GM12875 (cell line): ENCODE results near the gene KCND2.
"Not testable (repeated sequence)": the region's sequence is repeated elsewhere in the genome, so short reads cannot be mapped to it uniquely, and the experiment has no call there.

Experiments used
- H3K4me3 ChIP-seq: one replicate; pipeline ENCODE4 v1.5.1; 2011; ENCODE audit warnings: low read depth, low read length, control low read depth
- TF ChIP-seq, protein P1 (sequence below): IDR thresholded peaks from 2 replicates; pipeline ENCODE4 v1.5.1; 2011; ENCODE audit warnings: low read depth, mild to moderate bottlenecking, control low read depth, inconsistent platforms, low read length, moderate library complexity, borderline replicate concordance; ENCODE audit not compliant: insufficient read depth

Gene KCND2

GRCh38 chr7:120272701-120273475 lies at the start of gene KCND2:
TSS of gene KCND2 (plus strand) at chr7:120273175.
- peak within 1 kb of the TSS; percentile 75 for H3K4me3 ChIP-seq
- TF ChIP-seq, protein P1, sequence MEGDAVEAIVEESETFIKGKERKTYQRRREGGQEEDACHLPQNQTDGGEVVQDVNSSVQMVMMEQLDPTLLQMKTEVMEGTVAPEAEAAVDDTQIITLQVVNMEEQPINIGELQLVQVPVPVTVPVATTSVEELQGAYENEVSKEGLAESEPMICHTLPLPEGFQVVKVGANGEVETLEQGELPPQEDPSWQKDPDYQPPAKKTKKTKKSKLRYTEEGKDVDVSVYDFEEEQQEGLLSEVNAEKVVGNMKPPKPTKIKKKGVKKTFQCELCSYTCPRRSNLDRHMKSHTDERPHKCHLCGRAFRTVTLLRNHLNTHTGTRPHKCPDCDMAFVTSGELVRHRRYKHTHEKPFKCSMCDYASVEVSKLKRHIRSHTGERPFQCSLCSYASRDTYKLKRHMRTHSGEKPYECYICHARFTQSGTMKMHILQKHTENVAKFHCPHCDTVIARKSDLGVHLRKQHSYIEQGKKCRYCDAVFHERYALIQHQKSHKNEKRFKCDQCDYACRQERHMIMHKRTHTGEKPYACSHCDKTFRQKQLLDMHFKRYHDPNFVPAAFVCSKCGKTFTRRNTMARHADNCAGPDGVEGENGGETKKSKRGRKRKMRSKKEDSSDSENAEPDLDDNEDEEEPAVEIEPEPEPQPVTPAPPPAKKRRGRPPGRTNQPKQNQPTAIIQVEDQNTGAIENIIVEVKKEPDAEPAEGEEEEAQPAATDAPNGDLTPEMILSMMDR = no peak

- TF ChIP-seq, protein P1 = no peak
Measured at GRCh38 chr7:120226188-120226587, 46.8 kb upstream of the KCND2 start.

DNA sequence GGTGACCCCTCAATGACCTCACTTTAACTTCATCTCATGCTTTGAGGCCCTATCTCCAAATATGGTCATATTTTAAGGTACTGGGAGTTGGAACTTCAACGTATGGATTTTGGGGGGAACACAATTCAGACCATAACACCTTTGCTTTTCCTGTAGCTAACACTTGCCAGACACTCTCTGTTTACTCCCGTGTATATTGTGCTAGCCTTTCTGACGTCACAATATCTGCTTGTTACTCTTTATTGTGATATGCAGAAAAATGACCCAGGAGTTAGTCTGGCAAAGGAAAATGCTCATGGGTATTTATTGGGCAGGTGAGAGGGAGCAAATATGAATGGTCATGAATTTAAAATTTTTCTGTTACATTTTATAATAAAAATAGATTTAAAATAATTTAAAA lies 45.7 kb upstream of the KCND2 start:
- TF ChIP-seq, protein P1 = no peak
- no peak overlapping the region for H3K4me3 ChIP-seq

More at GRCh38 chr7:120226188-120226587, 46.8 kb upstream of the KCND2 start:
- H3K4me3 ChIP-seq = no peak overlapping the region

GRCh38 chr7:120229084-120229483 lies 43.9 kb upstream of the KCND2 start:
- TF ChIP-seq, protein P1 = no peak
- no peak overlapping the region for H3K4me3 ChIP-seq

GRCh38 chr7:120233338-120233737 lies 39.6 kb upstream of the KCND2 start:
- no peak overlapping the region for H3K4me3 ChIP-seq
- TF ChIP-seq, protein P1 = no peak

DNA sequence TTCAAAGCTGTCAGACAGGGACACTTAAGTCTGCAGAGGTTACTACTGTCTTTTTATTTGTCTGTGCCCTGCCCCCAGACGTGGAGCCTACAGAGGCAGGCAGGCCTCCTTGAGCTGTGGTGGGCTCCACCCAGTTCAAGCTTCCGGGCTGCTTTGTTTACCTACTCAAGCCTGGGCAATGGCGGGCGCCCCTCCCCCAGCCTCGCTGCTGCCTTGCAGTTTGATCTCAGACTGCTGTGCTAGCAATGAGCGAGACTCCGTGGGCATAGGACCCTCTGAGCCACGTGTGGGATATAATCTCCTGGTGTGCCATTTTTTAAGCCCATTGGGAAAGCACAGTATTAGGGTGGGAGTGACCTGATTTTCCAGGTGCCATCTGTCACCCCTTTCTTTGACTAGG lies 32.6 kb upstream of the KCND2 start:
- H3K4me3 ChIP-seq = not testable (repeated sequence)

DNA sequence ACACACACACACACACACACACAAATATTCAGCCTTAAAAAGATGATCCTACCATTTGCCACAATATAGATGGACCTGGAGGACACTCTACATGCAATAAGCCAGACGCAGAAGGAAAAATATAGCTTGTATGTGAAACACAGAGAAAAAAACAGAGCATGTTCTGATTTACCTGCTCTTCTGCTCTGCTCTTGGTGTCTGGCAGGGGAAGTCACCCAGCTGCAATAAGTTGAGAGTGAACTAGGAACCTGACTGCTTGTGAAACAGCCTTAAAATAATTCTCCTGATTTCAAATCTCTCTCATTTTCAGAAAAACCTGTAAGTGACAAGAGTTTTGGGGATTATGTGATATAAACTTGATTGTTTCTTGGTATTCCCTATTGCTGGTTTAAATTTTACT lies 31.0 kb upstream of the KCND2 start:
- TF ChIP-seq, protein P1 = no peak
- H3K4me3 ChIP-seq = no peak overlapping the region

- TF ChIP-seq, protein P1 = no peak
Measured at GRCh38 chr7:120254845-120255244, 18.1 kb upstream of the KCND2 start.

More at GRCh38 chr7:120254845-120255244, 18.1 kb upstream of the KCND2 start:
- no peak overlapping the region for H3K4me3 ChIP-seq
